ENCODE measurements around the gene NUDT1. TPM values are rescaled to one million over a fixed set of nuclear protein-coding genes. Genes with fewer than 3 reads are reported as not detected.

NUDT1 gene
- total RNA-seq, 1 donor from 2014 or later: 21.0 TPM

- TF ChIP-seq CTCF (IDR thresholded peaks at IDR 0.05; ENCODE audit: insufficient read depth, low read length, poor library complexity, severe bottlenecking): no peak
- peaks cover 5% of the 10 kb centered on the region for H3K36me3 ChIP-seq (ENCODE audit: control insufficient read depth, insufficient read depth, low read length)
- no peaks in the 10 kb centered on the region for H3K27me3 ChIP-seq (ENCODE audit: control insufficient read depth, insufficient read depth, low read length)
- DNase-seq (ENCODE audit: low read depth): no peak
- no peak overlapping the region for H3K4me3 ChIP-seq (ENCODE audit: low read depth, low read length)
Measured at GRCh38 chr7:2199956-2200583, 42.0 kb upstream of the NUDT1 start.

- H3K4me3 ChIP-seq (ENCODE audit: low read depth, low read length): no peak overlapping the region
- no peak for TF ChIP-seq CTCF (IDR thresholded peaks at IDR 0.05; ENCODE audit: insufficient read depth, low read length, poor library complexity, severe bottlenecking)
- peaks cover 5% of the 10 kb centered on the region for H3K36me3 ChIP-seq (ENCODE audit: control insufficient read depth, insufficient read depth, low read length)
- no peak for DNase-seq (ENCODE audit: low read depth)
- H3K27me3 ChIP-seq (ENCODE audit: control insufficient read depth, insufficient read depth, low read length): no peaks in the 10 kb centered on the region
Measured at GRCh38 chr7:2200584-2200980, 41.4 kb upstream of the NUDT1 start.

- Histone ChIP-seq H3K4me3 (ENCODE audit: low read depth, low read length) (no peak overlapping the region), H3K27me3 (ENCODE audit: control insufficient read depth, insufficient read depth, low read length) (no peaks in the 10 kb centered on the region), H3K36me3 (ENCODE audit: control insufficient read depth, insufficient read depth, low read length) (peaks cover 1% of the 10 kb centered on the region)
- no peak for DNase-seq (ENCODE audit: low read depth)
- TF ChIP-seq CTCF (IDR thresholded peaks at IDR 0.05; ENCODE audit: insufficient read depth, low read length, poor library complexity, severe bottlenecking): no peak
Measured at GRCh38 chr7:2201128-2201527, 40.9 kb upstream of the NUDT1 start.

GRCh38 chr7:2201686-2202360 is 40.2 kb upstream of the NUDT1 start:
- no peak for TF ChIP-seq CTCF (IDR thresholded peaks at IDR 0.05; ENCODE audit: insufficient read depth, low read length, poor library complexity, severe bottlenecking)
- DNase-seq (ENCODE audit: low read depth): no peak
- Histone ChIP-seq H3K36me3 (ENCODE audit: control insufficient read depth, insufficient read depth, low read length) (peaks cover 1% of the 10 kb centered on the region), H3K27me3 (ENCODE audit: control insufficient read depth, insufficient read depth, low read length) (no peaks in the 10 kb centered on the region), H3K4me3 (ENCODE audit: low read depth, low read length) (no peak overlapping the region)

- H3K36me3 ChIP-seq (ENCODE audit: control insufficient read depth, insufficient read depth, low read length): peaks cover 1% of the 10 kb centered on the region
- no peak for TF ChIP-seq CTCF (IDR thresholded peaks at IDR 0.05; ENCODE audit: insufficient read depth, low read length, poor library complexity, severe bottlenecking)
- no peak for DNase-seq (ENCODE audit: low read depth)
- H3K4me3 ChIP-seq (ENCODE audit: low read depth, low read length): no peak overlapping the region
- H3K27me3 ChIP-seq (ENCODE audit: control insufficient read depth, insufficient read depth, low read length): no peaks in the 10 kb centered on the region
Measured at GRCh38 chr7:2202361-2202761, 39.7 kb upstream of the NUDT1 start.
